Uterus (tissue), 2 donors: Measurements from ENCODE around the gene WIPF1.

Experiments
- POLR2A ChIP-seq, 2 donors: fragments of 450-650 bp; IDR thresholded peaks; one replicate each; pipeline ENCODE4 v1.6.1; 2016; ENCODE audit warnings: antibody characterized with exemption in 2 of 2, mild to moderate bottlenecking in 1 of 2, moderate library complexity in 1 of 2
- TF ChIP-seq, protein P1 (sequence below), 4 experiments: fragments of 200-600 bp in 2 of 4; fragments of 450-650 bp in 2 of 4; sonication (generic) in 2 of 4; IDR thresholded peaks; one replicate each; pipeline ENCODE4 v1.5.1; 2016 to 2019; ENCODE audit warnings: antibody characterized with exemption in 4 of 4, mild to moderate bottlenecking in 2 of 4, moderate library complexity in 1 of 4

DNA sequence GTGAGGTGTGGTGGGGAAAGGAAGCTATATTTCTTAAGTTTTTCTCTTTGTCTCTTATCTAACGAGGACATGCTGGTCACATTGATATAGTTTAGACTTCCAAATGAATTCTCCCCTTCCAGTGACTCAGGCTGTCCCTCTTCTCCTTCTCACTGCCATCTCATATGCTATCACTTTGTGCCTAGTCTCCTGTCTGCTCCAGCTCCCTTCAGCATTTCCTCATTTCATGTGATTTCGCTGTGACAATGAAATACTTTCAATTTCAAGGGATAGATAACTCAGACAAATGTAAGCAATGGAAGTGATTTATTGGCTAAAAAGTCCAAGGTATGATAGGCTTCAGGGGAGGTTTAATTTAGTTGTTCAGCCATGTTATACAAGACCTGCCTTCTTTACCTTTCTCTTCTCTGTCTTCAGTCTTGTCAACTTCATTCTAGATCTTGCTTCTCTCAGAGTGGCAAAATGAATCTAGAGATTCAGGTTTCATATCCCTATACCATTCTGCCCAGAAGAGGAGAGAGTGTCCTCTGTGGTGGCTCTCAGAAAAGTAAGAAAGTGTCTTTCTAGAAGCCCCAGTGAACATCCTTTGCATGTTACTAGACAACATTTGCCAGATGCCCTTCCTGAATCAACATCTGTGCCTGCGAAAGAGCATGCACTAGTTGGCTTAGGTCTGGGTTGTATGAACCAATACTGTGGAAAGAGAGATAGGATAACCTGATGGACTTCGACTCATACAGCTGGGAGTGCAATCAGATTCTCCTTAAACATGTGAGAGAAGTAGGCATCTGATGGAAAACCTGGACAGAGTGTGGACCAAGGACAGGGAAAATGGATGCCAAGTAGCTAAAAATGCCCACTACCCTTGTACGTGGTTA lies 80.9 kb downstream of the WIPF1 start:
- TF ChIP-seq, protein P1, sequence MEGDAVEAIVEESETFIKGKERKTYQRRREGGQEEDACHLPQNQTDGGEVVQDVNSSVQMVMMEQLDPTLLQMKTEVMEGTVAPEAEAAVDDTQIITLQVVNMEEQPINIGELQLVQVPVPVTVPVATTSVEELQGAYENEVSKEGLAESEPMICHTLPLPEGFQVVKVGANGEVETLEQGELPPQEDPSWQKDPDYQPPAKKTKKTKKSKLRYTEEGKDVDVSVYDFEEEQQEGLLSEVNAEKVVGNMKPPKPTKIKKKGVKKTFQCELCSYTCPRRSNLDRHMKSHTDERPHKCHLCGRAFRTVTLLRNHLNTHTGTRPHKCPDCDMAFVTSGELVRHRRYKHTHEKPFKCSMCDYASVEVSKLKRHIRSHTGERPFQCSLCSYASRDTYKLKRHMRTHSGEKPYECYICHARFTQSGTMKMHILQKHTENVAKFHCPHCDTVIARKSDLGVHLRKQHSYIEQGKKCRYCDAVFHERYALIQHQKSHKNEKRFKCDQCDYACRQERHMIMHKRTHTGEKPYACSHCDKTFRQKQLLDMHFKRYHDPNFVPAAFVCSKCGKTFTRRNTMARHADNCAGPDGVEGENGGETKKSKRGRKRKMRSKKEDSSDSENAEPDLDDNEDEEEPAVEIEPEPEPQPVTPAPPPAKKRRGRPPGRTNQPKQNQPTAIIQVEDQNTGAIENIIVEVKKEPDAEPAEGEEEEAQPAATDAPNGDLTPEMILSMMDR (IDR thresholded peaks at IDR 0.05) = no peak
- no peak for TF ChIP-seq POLR2A (IDR thresholded peaks at IDR 0.05)
